ENCODE measurements around the gene VSX2.

VSX2 gene

GRCh38 chr14:74208642-74209041 is 30.6 kb upstream of the VSX2 start:
- Histone ChIP-seq H3K4me1 (ENCODE audit: control insufficient read depth, insufficient read depth, low read length) (no peaks in the 10 kb centered on the region), H3K4me3 (ENCODE audit: low read depth, low read length) (no peak overlapping the region), H3K9ac (ENCODE audit: low read depth, low read length) (no peak overlapping the region), H3K9me3 (ENCODE audit: control insufficient read depth, insufficient read depth, low read length) (no peaks in the 10 kb centered on the region), H3K27ac (ENCODE audit: low read depth, low read length) (no peak overlapping the region), H3K36me3 (ENCODE audit: control insufficient read depth, insufficient read depth, low read length) (no peaks in the 10 kb centered on the region), H3K27me3 (ENCODE audit: control insufficient read depth, insufficient read depth, low read length) (no peaks in the 10 kb centered on the region)

GRCh38 chr14:74211945-74212580 is 27.2 kb upstream of the VSX2 start:
- peaks cover 6% of the 10 kb centered on the region for H3K27me3 ChIP-seq (ENCODE audit: control insufficient read depth, insufficient read depth, low read length)
- no peak overlapping the region for H3K9ac ChIP-seq (ENCODE audit: low read depth, low read length)
- no peak overlapping the region for H3K4me3 ChIP-seq (ENCODE audit: low read depth, low read length)
- H3K36me3 ChIP-seq (ENCODE audit: control insufficient read depth, insufficient read depth, low read length) = no peaks in the 10 kb centered on the region
- no peak overlapping the region for H3K27ac ChIP-seq (ENCODE audit: low read depth, low read length)
- no peaks in the 10 kb centered on the region for H3K9me3 ChIP-seq (ENCODE audit: control insufficient read depth, insufficient read depth, low read length)
- H3K4me1 ChIP-seq (ENCODE audit: control insufficient read depth, insufficient read depth, low read length) = no peaks in the 10 kb centered on the region

- H3K9ac ChIP-seq (ENCODE audit: low read depth, low read length) = no peak overlapping the region
- peaks cover 25% of the 10 kb centered on the region for H3K27me3 ChIP-seq (ENCODE audit: control insufficient read depth, insufficient read depth, low read length)
- H3K4me3 ChIP-seq (ENCODE audit: low read depth, low read length) = no peak overlapping the region
- no peaks in the 10 kb centered on the region for H3K4me1 ChIP-seq (ENCODE audit: control insufficient read depth, insufficient read depth, low read length)
- no peaks in the 10 kb centered on the region for H3K9me3 ChIP-seq (ENCODE audit: control insufficient read depth, insufficient read depth, low read length)
- H3K36me3 ChIP-seq (ENCODE audit: control insufficient read depth, insufficient read depth, low read length) = no peaks in the 10 kb centered on the region
- no peak overlapping the region for H3K27ac ChIP-seq (ENCODE audit: low read depth, low read length)
Measured at GRCh38 chr14:74213907-74214803, 25.1 kb upstream of the VSX2 start.

DNA sequence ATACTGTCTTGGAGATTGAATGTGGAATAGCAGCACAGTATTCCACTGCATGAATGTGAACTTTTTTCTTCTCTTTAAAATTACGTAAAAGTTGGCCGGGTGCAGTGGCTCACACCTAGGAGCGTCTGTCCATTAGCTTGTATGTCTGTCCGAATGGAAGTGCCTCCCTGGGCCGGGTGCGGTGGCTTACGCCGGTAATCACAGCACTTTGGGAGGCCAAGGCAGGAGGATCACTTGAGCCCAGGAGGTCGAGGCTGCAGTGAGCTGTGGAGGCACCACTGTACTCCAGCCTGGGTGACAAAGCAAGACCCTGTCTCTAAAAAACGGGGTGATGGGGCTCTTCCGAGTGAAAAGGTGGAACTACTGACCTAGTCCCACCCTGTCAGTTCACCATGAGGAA is 22.6 kb upstream of the VSX2 start:
- H3K36me3 ChIP-seq (ENCODE audit: control insufficient read depth, insufficient read depth, low read length) = no peaks in the 10 kb centered on the region
- H3K4me3 ChIP-seq (ENCODE audit: low read depth, low read length) = no peak overlapping the region
- H3K27ac ChIP-seq (ENCODE audit: low read depth, low read length) = no peak overlapping the region
- no peaks in the 10 kb centered on the region for H3K9me3 ChIP-seq (ENCODE audit: control insufficient read depth, insufficient read depth, low read length)
- no peak overlapping the region for H3K9ac ChIP-seq (ENCODE audit: low read depth, low read length)
- H3K27me3 ChIP-seq (ENCODE audit: control insufficient read depth, insufficient read depth, low read length) = peaks cover 28% of the 10 kb centered on the region
- H3K4me1 ChIP-seq (ENCODE audit: control insufficient read depth, insufficient read depth, low read length) = no peaks in the 10 kb centered on the region

DNA sequence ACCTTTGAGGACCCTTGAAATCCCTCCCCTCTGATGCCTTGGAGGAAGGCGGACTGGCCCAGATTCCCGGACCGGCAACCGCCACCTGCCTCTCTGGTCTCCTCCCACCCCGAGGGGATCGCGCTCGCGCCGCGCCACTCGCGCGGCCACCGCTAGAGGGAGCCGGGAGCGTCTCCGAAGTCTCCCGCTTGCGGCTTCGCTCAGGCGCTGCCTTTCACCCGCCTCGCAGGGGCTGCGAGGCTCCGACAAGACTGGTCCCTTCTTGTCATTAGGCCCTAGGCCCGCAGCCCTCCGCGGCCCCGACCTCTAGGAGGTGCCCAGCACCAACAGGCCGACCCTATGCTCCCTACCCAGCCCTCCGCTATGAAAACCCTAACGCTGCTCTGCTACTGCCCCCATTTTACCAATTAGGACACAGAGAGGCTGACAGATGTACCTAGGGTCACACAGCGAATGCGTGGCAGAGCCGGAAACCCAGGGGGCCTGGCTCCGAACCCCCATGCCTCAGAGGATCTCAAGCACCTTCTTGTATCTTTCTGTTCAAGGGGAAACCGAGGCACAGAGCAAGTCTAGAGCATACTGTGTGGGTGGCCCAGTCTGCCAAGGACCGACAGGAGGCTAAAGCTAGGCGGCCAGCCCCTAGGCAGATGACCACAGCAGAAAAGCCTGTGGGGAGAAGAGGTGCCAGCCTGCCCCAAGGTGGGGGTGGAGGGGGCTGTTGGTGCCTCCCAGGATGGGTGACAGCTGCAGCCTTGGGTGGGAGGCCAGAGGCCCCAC is 21.4 kb upstream of the VSX2 start:
- H3K27ac ChIP-seq (ENCODE audit: low read depth, low read length) = no peak overlapping the region
- no peaks in the 10 kb centered on the region for H3K9me3 ChIP-seq (ENCODE audit: control insufficient read depth, insufficient read depth, low read length)
- H3K27me3 ChIP-seq (ENCODE audit: control insufficient read depth, insufficient read depth, low read length) = peaks cover 28% of the 10 kb centered on the region
- no peaks in the 10 kb centered on the region for H3K4me1 ChIP-seq (ENCODE audit: control insufficient read depth, insufficient read depth, low read length)
- H3K4me3 ChIP-seq (ENCODE audit: low read depth, low read length) = no peak overlapping the region
- H3K9ac ChIP-seq (ENCODE audit: low read depth, low read length) = no peak overlapping the region
- no peaks in the 10 kb centered on the region for H3K36me3 ChIP-seq (ENCODE audit: control insufficient read depth, insufficient read depth, low read length)

GRCh38 chr14:74218462-74218861 is 20.8 kb upstream of the VSX2 start:
- Histone ChIP-seq H3K4me1 (ENCODE audit: control insufficient read depth, insufficient read depth, low read length) (no peaks in the 10 kb centered on the region), H3K9ac (ENCODE audit: low read depth, low read length) (no peak overlapping the region), H3K36me3 (ENCODE audit: control insufficient read depth, insufficient read depth, low read length) (no peaks in the 10 kb centered on the region), H3K4me3 (ENCODE audit: low read depth, low read length) (no peak overlapping the region), H3K9me3 (ENCODE audit: control insufficient read depth, insufficient read depth, low read length) (no peaks in the 10 kb centered on the region), H3K27me3 (ENCODE audit: control insufficient read depth, insufficient read depth, low read length) (peaks cover 28% of the 10 kb centered on the region), H3K27ac (ENCODE audit: low read depth, low read length) (no peak overlapping the region)

DNA sequence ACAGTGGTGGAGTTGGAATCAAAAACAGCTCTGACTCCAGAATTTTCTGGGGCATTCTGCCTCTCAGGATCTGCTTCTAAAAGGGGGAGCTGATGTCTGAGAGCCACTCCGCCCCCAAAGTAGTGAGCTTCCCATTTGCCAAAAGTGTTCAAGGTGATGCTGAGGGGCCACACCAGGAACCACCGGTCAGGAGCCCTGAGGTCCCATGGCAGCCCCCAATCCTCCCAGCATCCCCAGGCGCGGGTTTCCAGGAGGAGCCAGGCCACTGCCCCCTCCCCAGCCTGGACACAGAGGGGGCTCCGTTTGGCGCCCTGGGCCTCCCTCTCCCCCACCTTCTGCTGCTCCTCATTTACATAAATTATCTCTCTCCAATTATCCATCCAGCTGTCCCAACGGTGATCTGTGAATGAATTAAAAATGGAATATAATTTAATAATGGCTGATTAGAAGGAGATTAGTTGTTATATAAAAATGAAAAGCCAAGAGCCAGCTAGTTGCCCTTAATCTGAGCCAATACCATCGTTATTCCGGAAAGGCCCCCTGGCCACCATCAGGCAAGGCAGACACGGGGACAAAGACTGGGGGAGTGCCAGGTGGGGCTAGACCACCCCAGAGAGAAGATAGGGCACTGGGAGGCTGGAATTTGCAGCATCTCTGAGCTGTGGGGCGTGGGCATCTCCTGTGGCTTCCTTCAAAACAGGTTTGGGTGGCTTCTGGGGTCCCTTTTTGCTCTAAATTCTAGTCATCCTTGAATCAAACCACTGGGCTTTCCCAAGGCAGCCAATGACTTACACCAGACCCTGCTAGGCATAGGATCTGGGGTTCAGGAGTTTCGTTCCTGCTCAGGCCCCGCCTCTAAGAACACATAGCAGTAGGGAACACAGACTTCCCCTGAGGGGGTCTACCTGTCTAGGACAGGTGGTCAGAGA is 19.7 kb upstream of the VSX2 start:
- H3K9me3 ChIP-seq (ENCODE audit: control insufficient read depth, insufficient read depth, low read length) = no peaks in the 10 kb centered on the region
- H3K27me3 ChIP-seq (ENCODE audit: control insufficient read depth, insufficient read depth, low read length) = peaks cover 28% of the 10 kb centered on the region
- H3K4me1 ChIP-seq (ENCODE audit: control insufficient read depth, insufficient read depth, low read length) = no peaks in the 10 kb centered on the region
- H3K9ac ChIP-seq (ENCODE audit: low read depth, low read length) = no peak overlapping the region
- H3K27ac ChIP-seq (ENCODE audit: low read depth, low read length) = no peak overlapping the region
- H3K36me3 ChIP-seq (ENCODE audit: control insufficient read depth, insufficient read depth, low read length) = no peaks in the 10 kb centered on the region
- no peak overlapping the region for H3K4me3 ChIP-seq (ENCODE audit: low read depth, low read length)

DNA sequence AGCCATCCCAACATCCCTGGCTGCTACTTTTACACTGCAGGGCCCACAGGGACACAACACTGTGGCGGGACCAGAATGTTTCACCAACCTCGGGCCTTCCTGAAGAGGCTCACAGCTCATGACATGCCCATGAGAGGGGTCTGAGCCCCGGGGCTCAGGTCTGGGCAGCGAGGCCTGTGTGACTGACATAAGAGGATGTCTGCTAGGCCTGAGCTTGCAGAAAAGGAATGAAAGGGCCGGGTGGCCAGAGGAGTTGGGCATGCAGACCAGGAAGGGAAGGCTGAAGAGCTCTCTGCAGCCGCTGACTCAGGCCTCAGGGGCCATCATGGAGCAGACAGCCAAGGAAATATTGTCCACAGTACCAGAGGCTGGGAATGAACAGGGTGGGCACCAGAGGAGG is 18.3 kb upstream of the VSX2 start:
- Histone ChIP-seq H3K9ac (ENCODE audit: low read depth, low read length) (no peak overlapping the region), H3K36me3 (ENCODE audit: control insufficient read depth, insufficient read depth, low read length) (no peaks in the 10 kb centered on the region), H3K4me1 (ENCODE audit: control insufficient read depth, insufficient read depth, low read length) (no peaks in the 10 kb centered on the region), H3K27me3 (ENCODE audit: control insufficient read depth, insufficient read depth, low read length) (peaks cover 28% of the 10 kb centered on the region), H3K4me3 (ENCODE audit: low read depth, low read length) (no peak overlapping the region), H3K27ac (ENCODE audit: low read depth, low read length) (no peak overlapping the region), H3K9me3 (ENCODE audit: control insufficient read depth, insufficient read depth, low read length) (no peaks in the 10 kb centered on the region)

DNA sequence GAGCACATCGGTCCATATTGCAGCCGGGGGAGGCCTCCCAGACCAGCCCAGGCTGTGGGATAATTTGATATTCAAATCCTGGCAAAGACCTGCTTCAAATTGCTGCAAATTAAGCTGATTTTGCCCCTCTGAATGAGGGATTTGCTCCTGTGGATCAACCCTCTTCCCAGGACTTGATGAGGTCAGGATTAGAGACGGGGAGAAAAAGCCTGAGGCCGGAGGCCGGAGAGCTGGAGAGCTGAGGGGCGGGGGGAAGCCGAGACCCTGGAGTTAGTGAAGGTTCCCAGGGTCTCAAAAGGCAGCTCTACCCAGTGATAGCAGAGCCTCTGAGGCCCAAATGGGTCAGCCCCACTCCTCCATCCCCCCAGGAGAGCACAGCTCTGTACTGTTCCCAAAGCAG is 17.5 kb upstream of the VSX2 start:
- no peak overlapping the region for H3K27ac ChIP-seq (ENCODE audit: low read depth, low read length)
- no peaks in the 10 kb centered on the region for H3K9me3 ChIP-seq (ENCODE audit: control insufficient read depth, insufficient read depth, low read length)
- no peak overlapping the region for H3K9ac ChIP-seq (ENCODE audit: low read depth, low read length)
- no peaks in the 10 kb centered on the region for H3K4me1 ChIP-seq (ENCODE audit: control insufficient read depth, insufficient read depth, low read length)
- no peak overlapping the region for H3K4me3 ChIP-seq (ENCODE audit: low read depth, low read length)
- no peaks in the 10 kb centered on the region for H3K36me3 ChIP-seq (ENCODE audit: control insufficient read depth, insufficient read depth, low read length)
- H3K27me3 ChIP-seq (ENCODE audit: control insufficient read depth, insufficient read depth, low read length) = peaks cover 26% of the 10 kb centered on the region

GRCh38 chr14:74223016-74223415 is 16.2 kb upstream of the VSX2 start:
- Histone ChIP-seq H3K36me3 (ENCODE audit: control insufficient read depth, insufficient read depth, low read length) (no peaks in the 10 kb centered on the region), H3K27ac (ENCODE audit: low read depth, low read length) (no peak overlapping the region), H3K27me3 (ENCODE audit: control insufficient read depth, insufficient read depth, low read length) (peaks cover 15% of the 10 kb centered on the region), H3K9me3 (ENCODE audit: control insufficient read depth, insufficient read depth, low read length) (no peaks in the 10 kb centered on the region), H3K4me3 (ENCODE audit: low read depth, low read length) (no peak overlapping the region), H3K4me1 (ENCODE audit: control insufficient read depth, insufficient read depth, low read length) (no peaks in the 10 kb centered on the region), H3K9ac (ENCODE audit: low read depth, low read length) (no peak overlapping the region)
